Karpas-422 (cell line): ENCODE measurements around the gene HDAC11. TPM values are rescaled to one million over a fixed set of nuclear protein-coding genes. Genes with fewer than 3 reads are reported as not detected.

Source experiments
- DNase-seq: peaks from one replicate; pipeline ENCODE4 v3.0.0-alpha.2; 2015
- H2AFZ ChIP-seq: fragments of 200-600 bp; sonication (generic); 2 replicates; pipeline ENCODE4 v1.6.1; 2014; ENCODE audit warnings: antibody characterized with exemption, low read length, mixed read lengths
- H3K27ac ChIP-seq: fragments of 200-600 bp; sonication (generic); 2 replicates; pipeline ENCODE4 v1.5.1; 2014; ENCODE audit warnings: mild to moderate bottlenecking, low read length, moderate library complexity
- H3K27me3 ChIP-seq: fragments of 200-600 bp; sonication (generic); 2 replicates; pipeline ENCODE4 v1.6.1; 2014; ENCODE audit warnings: low read length, mixed read lengths
- H3K36me3 ChIP-seq: fragments of 200-600 bp; sonication (generic); 2 replicates; pipeline ENCODE4 v1.6.1; 2014; ENCODE audit warnings: low read length, mixed read lengths; ENCODE audit not compliant: insufficient read depth
- H3K4me1 ChIP-seq: fragments of 200-600 bp; sonication (generic); 2 replicates; pipeline ENCODE4 v1.6.1; 2014; ENCODE audit warnings: mild to moderate bottlenecking, low read length, mixed read lengths
- H3K4me2 ChIP-seq: fragments of 200-600 bp; sonication (generic); 2 replicates; pipeline ENCODE4 v1.6.1; 2014; ENCODE audit warnings: low read length, low read depth, mild to moderate bottlenecking; ENCODE audit not compliant: poor library complexity, severe bottlenecking
- H3K4me3 ChIP-seq: fragments of 200-600 bp; sonication (generic); 2 replicates; pipeline ENCODE4 v1.5.1; 2014; ENCODE audit warnings: mild to moderate bottlenecking, antibody characterized with exemption, low read length, mixed read lengths
- H3K79me2 ChIP-seq: fragments of 200-600 bp; sonication (generic); 2 replicates; pipeline ENCODE4 v1.6.1; 2014; ENCODE audit warnings: mild to moderate bottlenecking, low read length, mixed read lengths
- H3K9ac ChIP-seq: fragments of 200-600 bp; sonication (generic); 2 replicates; pipeline ENCODE4 v1.6.0; 2014; ENCODE audit warnings: low read length
- H3K9me2 ChIP-seq: fragments of 200-600 bp; sonication (generic), shearing (Covaris generic); replicated peaks from 2 replicates; pipeline ENCODE4 v1.6.0; 2014; ENCODE audit warnings: mild to moderate bottlenecking, low read length, moderate library complexity; ENCODE audit not compliant: insufficient read depth
- H3K9me3 ChIP-seq: fragments of 300-700, 200-600 bp; sonication (generic); 2 replicates; pipeline ENCODE4 v1.6.1; 2014; ENCODE audit warnings: low read length, mixed read lengths
- H4K20me1 ChIP-seq: fragments of 200-600 bp; sonication (generic); 2 replicates; pipeline ENCODE4 v1.6.1; 2014; ENCODE audit warnings: mild to moderate bottlenecking, antibody characterized with exemption, low read length, low read depth; ENCODE audit not compliant: insufficient read depth
- total RNA-seq: library from RNA; depleted of rRNA; stranded (reverse); fragments of >200 nt; shearing (Covaris generic); gene quantifications from 2 replicates; pipeline ENCODE4 v1.2.3, GENCODE V29; 2014; ENCODE audit warnings: low replicate concordance

The HDAC11 gene
- total RNA-seq, 1 experiment from 2014 or later = 1.6 TPM

GRCh38 chr3:13474776-13475303, 5.3 kb upstream of the HDAC11 start:
- no peaks in the 10 kb centered on the region for H3K9me3 ChIP-seq
- peaks cover 7% of the 10 kb centered on the region for H3K4me1 ChIP-seq
- H3K4me2 ChIP-seq = no peak overlapping the region
- no peak overlapping the region for H3K9ac ChIP-seq
- H3K79me2 ChIP-seq = no peaks in the 10 kb centered on the region
- H3K36me3 ChIP-seq = no peaks in the 10 kb centered on the region
- H2AFZ ChIP-seq = no peak overlapping the region
- no peaks in the 10 kb centered on the region for H3K27me3 ChIP-seq
- no peak overlapping the region for H3K4me3 ChIP-seq
- no peak overlapping the region for H3K27ac ChIP-seq
- H4K20me1 ChIP-seq = no peaks in the 10 kb centered on the region
- DNase-seq = no peak
- H3K9me2 ChIP-seq = no peaks in the 10 kb centered on the region

DNA sequence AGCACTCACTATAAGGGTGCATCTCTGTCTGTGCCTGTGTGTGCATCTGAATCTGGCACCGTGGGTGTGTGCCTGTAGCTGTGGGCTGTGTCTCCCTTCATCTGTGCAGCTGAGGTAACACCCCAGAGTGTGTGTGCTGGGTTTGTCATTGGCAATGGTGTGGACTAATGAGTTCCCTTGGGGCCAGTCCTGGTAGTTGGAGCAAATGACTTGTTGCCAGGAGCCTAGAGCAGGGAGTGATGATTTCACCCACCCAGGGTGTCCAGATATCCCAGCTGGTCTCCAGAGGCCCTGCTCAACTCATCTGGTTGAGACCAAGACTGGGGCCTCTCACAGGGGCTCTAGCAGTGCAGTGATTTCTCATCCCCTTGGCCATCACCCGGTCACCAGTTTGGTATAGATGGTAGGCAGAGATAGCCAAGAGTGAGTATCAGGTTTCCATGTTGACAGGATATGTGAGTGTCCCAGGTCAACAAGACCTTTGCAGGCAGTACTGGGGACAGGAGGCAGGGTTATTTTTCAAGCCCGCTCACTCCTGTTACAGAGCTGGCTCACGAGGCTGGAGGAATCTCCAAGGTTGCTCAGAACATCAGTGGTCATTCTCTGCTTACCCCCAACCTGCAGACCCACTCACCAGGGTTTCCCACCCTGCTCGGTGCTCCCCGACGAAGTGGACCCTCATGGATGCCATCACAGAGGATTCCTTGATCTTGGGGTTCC, 4.1 kb upstream of the HDAC11 start:
- H3K27ac ChIP-seq = no peak overlapping the region
- H3K36me3 ChIP-seq = no peaks in the 10 kb centered on the region
- no peaks in the 10 kb centered on the region for H3K79me2 ChIP-seq
- peaks cover 13% of the 10 kb centered on the region for H3K4me1 ChIP-seq
- H3K4me3 ChIP-seq = no peak overlapping the region
- 0 out of 2 replicates have a peak, but pooled peaks cover 5% of the 10 kb centered on the region for H4K20me1 ChIP-seq
- H3K9me2 ChIP-seq = no peaks in the 10 kb centered on the region
- no peak overlapping the region for H3K9ac ChIP-seq
- no peak overlapping the region for H2AFZ ChIP-seq
- no peak for DNase-seq
- no peaks in the 10 kb centered on the region for H3K27me3 ChIP-seq
- H3K4me2 ChIP-seq = no peak overlapping the region
- no peaks in the 10 kb centered on the region for H3K9me3 ChIP-seq

- no peak for DNase-seq
- H3K9me3 ChIP-seq = no peaks in the 10 kb centered on the region
- H2AFZ ChIP-seq = no peak overlapping the region
- H3K27me3 ChIP-seq = no peaks in the 10 kb centered on the region
- H3K9ac ChIP-seq = no peak overlapping the region
- no peak overlapping the region for H3K4me2 ChIP-seq
- 0 out of 2 replicates have a peak, but pooled peaks cover 6% of the 10 kb centered on the region for H4K20me1 ChIP-seq
- no peaks in the 10 kb centered on the region for H3K36me3 ChIP-seq
- H3K9me2 ChIP-seq = no peaks in the 10 kb centered on the region
- peaks cover 13% of the 10 kb centered on the region for H3K4me1 ChIP-seq
- no peak overlapping the region for H3K27ac ChIP-seq
- no peaks in the 10 kb centered on the region for H3K79me2 ChIP-seq
- no peak overlapping the region for H3K4me3 ChIP-seq
Observed at GRCh38 chr3:13477943-13478342, 2.2 kb upstream of the HDAC11 start.

GRCh38 chr3:13479332-13479581, 849 bp upstream of the HDAC11 start:
- Histone ChIP-seq H3K9me2 (no peaks in the 10 kb centered on the region), H2AFZ (peak overlapping the region; percentile 90), H3K4me1 (peaks cover 13% of the 10 kb centered on the region), H3K9ac (peak overlapping the region; percentile 78), H3K36me3 (no peaks in the 10 kb centered on the region), H3K27ac (no peak overlapping the region), H3K79me2 (no peaks in the 10 kb centered on the region), H3K4me2 (peak overlapping the region; percentile 90), H3K9me3 (no peaks in the 10 kb centered on the region), H3K27me3 (no peaks in the 10 kb centered on the region), H3K4me3 (peak overlapping the region; percentile 76), H4K20me1 (0 out of 2 replicates have a peak, but pooled peaks cover 6% of the 10 kb centered on the region)
- no peak for DNase-seq

DNA sequence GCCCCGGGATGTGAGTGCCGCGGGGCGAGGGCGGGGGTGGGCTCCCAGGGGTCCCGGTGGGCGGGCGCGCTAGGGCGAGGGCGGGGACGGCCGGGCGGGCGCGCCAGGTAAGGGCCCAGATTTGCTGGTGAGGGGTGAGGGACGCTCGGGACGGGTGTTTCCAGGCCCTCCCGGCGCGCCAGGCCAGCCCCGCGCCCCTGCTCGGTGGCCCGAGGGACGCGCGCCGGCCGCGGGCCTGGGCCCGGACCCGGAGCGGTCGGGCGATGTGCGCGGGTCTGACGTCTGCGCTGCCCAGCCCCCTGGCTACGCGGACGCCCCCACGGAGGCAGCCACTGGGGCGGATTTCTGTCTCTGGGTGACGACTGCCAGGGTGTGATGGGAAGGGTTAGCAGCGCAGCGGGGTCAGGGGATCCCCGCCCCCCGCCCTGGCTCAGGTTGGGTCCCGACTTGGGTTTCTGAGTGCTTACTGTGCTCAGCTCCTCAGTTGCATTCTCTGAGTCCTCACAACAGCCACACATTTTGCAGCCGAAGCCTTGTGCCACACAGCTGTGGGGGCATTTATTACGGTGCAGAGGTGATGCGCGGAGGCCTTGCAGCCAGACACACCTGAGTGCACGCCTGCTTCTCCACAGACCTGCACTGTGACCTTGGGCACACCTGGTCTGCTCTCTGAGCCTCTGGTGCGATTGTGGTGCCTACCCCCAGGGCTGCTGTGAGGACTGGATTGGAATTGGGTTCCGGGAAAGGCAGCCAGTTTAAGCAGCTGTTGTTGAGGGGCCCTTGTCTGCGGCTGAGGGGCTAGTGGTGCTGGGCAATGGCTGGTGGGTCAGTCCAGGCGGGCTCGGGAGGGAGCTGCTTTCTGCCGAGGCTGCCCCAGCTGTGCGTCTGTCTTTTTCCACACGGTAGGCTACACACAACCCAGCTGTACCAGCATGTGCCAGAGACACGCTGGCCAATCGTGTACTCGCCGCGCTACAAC, 523 bp downstream of the HDAC11 start:
- H4K20me1 ChIP-seq = 0 out of 2 replicates have a peak, but pooled peaks cover 6% of the 10 kb centered on the region
- no peaks in the 10 kb centered on the region for H3K79me2 ChIP-seq
- peak overlapping the region; percentile 72 for H3K4me2 ChIP-seq
- H3K27me3 ChIP-seq = no peaks in the 10 kb centered on the region
- H3K27ac ChIP-seq = no peak overlapping the region
- H3K4me1 ChIP-seq = peaks cover 13% of the 10 kb centered on the region
- H3K36me3 ChIP-seq = no peaks in the 10 kb centered on the region
- peak; percentile 53 for DNase-seq
- peak overlapping the region; percentile 76 for H3K4me3 ChIP-seq
- no peaks in the 10 kb centered on the region for H3K9me3 ChIP-seq
- no peaks in the 10 kb centered on the region for H3K9me2 ChIP-seq
- H3K9ac ChIP-seq = peak overlapping the region; percentile 61
- 0 out of 2 replicates have a peak overlapping the region, but pooled peaks have one; percentile 62 for H2AFZ ChIP-seq

DNA sequence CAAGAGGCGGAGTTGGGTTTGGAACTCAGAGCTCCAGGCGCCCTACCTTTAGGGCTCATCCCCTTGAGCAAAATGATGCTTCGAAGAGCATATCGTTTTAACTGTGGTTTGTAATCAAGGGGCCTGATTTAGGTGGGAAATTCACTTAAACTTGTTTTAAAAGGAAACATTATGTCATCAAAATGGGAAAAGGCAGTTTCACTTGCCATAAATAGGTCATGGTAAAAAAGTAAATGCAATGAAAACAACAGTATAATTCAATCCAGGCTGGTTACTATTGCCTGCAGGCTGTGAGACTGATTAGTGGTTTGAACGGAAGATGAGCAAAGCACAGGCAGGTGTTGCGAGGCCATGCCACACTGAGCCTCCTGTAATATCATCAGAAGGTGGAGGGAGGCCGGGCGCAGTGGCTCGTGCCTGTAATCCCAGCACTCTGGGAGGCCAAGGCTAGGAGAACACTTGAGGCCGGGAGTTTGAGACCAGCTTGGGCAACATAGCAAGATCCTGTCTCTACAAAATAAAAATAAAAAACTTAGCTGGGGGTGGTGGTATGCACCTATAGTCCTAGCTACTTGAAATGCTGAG, 2.1 kb downstream of the HDAC11 start:
- H3K27ac ChIP-seq = no peak overlapping the region
- no peaks in the 10 kb centered on the region for H3K27me3 ChIP-seq
- no peaks in the 10 kb centered on the region for H3K36me3 ChIP-seq
- H2AFZ ChIP-seq = no peak overlapping the region
- H3K4me1 ChIP-seq = peaks cover 16% of the 10 kb centered on the region
- H3K9me3 ChIP-seq = no peaks in the 10 kb centered on the region
- no peak for DNase-seq
- H3K9ac ChIP-seq = no peak overlapping the region
- H4K20me1 ChIP-seq = 0 out of 2 replicates have a peak, but pooled peaks cover 6% of the 10 kb centered on the region
- H3K79me2 ChIP-seq = no peaks in the 10 kb centered on the region
- no peak overlapping the region for H3K4me3 ChIP-seq
- no peaks in the 10 kb centered on the region for H3K9me2 ChIP-seq
- H3K4me2 ChIP-seq = no peak overlapping the region

DNA sequence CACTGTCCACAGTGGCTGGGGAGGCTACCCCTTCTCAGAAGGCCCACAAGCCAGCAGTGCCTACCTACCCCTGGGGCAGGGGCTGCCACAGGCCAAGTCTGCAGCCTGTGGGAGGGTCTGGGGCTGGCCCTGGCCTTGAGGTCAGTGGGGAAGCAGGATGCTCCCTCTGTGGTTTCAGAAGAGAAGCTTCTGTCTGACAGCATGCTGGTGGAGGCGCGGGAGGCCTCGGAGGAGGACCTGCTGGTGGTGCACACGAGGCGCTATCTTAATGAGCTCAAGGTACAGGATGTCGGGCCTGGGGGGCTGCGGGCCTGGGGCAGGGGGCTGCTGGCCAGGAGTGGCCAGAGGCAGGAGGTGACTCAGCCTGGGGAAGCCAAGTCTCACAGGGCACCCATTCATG, 3.2 kb downstream of the HDAC11 start:
- Histone ChIP-seq H4K20me1 (0 out of 2 replicates have a peak, but pooled peaks cover 6% of the 10 kb centered on the region), H2AFZ (no peak overlapping the region), H3K27me3 (no peaks in the 10 kb centered on the region), H3K4me2 (no peak overlapping the region), H3K4me3 (no peak overlapping the region), H3K79me2 (no peaks in the 10 kb centered on the region), H3K4me1 (peaks cover 16% of the 10 kb centered on the region), H3K9ac (no peak overlapping the region), H3K9me3 (no peaks in the 10 kb centered on the region), H3K27ac (no peak overlapping the region), H3K36me3 (no peaks in the 10 kb centered on the region), H3K9me2 (no peaks in the 10 kb centered on the region)
- no peak for DNase-seq
